ENCODE measurements around the gene SQSTM1.

- TF ChIP-seq CTCF (IDR thresholded peaks at IDR 0.05 in 8 of 11, conservative IDR thresholded peaks at IDR 0.05 in 3 of 11) (no peak), POLR2A (IDR thresholded peaks at IDR 0.05) (no peak)
These were observed 5.0 kb upstream of the SQSTM1 start for GRCh38 chr5:179815491-179816249.

Data from spleen (tissue), 7 donors.